HG03108 (cell line): Measurements from ENCODE around the gene NUDT3.

Experiments used
- ATAC-seq: cut with Tn5 transposase; IDR thresholded peaks from one replicate; pipeline ENCODE4 v1.9.1; 2021; ENCODE audit warnings: moderate library complexity; ENCODE audit not compliant: unreplicated experiment

Gene NUDT3

DNA sequence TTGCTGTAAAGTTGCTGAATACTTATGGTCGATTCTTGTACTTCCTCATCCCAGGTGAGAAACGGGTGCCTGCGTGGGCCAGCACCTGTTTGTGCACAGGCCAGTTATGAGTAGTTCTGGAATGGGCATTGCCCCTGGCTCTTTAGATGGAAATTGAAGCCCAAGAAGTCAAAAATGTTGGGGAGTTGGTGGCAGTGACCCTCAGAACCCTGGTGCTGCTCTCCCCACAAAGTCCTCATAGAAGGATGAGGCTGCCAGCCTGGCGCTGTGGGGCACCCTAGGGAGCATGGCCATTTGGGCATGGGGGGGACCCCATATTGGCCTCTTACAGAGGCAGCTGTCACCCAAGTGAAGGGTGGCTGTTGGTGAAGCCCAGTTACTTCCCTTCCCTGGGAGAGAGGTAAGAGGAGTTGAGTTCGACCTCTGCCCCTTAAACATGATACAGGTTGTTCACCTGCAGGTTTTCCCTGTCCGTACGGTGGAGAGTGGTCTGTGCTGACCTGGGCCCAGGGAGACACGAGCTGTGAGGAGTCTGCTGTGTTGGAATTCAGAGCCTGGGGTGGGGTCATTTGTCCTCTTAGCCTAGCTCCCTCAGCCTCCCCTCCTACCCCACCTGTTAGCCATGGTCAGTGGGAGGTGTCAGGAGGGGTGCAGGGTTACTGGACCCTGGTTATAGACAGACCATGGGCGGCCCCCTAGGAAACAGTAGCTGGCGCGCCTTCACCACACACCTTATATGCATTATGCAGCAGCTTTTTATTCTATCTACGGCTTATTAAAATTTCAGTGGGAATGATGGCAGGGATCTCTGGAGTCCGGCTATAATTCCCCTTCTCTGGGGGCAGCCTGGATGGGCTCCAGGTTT is 150.9 kb downstream of the NUDT3 start:
- no peak for ATAC-seq

DNA sequence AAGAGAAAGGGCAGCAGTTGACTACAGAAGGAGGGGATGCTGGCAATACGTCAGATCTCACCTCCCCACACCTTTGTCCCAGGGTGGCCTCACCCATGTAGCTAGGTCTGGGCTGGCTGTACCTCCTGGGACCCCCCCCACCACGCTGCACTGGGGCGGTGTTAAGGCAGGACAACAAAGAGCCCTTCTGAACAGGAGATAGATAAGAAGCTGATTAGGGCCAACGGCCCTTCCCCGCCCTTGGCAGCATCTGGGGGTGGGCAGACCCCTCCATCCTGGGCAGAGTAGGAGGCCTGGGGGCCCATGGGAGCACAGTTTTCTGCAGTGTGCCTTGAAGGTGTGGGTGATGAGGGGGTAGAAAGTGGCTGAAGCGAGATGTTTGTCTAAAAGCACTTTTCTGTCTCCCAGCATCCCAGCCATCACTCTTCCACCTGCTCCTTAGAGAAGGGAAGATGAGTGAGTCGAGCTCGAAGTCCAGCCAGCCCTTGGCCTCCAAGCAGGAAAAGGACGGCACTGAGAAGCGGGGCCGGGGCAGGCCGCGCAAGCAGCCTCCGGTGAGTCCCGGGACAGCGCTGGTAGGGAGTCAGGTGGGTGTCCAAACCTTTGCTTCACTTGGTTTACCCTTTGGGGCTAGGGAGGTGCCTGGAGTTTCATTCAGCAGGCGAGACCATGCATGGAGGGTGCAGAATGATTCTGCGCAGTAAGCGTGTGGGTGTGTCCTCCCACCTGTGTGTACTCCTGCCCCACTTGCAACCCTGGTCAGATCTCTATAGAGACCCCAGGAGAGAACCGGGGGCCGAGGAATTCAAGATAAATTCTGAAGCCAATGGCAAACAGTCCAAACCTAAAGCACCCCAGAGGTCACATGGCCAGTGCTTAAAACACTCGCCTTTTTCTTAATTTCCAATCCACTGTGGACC is 151.9 kb downstream of the NUDT3 start:
- ATAC-seq, result no peak

DNA sequence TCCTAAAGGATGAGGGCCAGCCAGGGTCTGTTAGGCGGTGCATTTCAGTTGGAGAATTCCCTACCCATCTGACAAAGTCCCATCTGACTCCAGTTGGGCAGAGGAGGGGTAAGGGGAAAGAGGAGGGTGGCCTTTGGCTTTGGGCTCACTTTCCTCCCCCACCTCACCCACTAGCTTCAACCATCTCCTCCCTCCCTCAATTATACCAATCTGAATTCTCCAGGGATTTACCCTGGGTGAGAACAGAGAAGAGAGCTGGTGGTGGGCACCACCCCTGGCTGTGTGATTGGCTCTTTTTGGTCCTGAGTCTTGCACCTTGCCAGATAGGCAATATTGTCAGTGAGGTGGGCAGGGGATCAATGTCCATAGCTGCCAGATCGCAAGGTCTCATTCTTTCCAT is 152.6 kb downstream of the NUDT3 start:
- ATAC-seq, result no peak

DNA sequence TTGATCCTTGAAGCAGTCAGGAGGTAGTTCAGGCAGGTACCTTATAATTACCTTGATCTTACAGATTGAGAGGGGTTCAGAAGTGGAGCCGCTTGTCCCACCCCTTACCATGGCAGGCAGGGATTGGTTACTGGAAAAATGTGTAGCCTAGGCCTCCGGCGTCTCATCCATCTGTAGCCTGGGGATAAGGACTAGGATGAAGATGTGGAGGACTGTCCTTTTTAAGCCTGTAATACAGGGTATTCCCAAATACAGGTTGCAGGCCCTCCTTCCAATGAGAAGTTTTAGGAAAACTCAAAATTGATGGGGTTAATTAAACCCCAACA is 153.0 kb downstream of the NUDT3 start:
- no peak for ATAC-seq

DNA sequence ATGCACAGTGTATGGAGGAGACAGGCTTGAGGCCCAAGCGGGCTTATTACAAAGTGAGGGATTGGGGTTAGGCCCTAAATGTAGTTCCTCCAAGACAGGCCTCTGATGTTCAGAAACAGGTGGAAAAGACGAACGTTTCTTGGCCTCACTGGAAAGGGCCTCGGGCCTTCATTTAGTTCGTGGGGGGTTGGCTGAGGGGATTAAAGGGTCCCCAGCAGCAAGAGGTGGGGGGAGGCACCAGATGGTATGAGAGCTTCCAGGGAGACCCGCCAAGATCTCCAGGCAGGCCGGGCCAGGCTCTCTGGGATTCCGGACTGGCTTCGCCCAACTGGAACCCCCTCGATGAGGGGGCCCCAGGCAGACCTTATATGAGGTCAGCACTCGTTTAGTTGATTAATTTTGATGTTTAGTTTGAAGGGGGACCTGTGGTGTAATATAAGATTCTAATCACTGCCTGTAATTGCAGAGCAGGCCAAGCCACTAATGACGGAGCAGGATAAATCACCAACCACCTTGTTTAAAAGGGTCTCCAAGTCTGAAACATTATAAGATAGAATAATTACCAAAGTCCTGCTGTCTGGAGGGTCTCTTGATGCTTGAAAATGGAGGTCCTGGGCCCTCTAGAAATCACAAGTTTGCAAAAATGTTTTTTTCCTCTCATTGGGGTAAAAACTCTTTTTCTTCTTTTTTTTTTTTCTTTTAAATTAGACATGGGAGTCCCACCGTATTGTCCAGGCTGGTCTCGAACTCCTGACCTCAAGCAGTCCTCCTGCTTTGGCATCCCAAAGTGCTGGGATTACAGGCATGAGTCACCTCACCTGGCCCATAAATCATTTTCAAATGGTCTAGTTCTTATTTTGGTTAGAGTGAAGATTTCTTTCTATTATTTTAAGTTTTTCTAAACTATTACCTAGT is 153.6 kb downstream of the NUDT3 start:
- ATAC-seq, result no peak

DNA sequence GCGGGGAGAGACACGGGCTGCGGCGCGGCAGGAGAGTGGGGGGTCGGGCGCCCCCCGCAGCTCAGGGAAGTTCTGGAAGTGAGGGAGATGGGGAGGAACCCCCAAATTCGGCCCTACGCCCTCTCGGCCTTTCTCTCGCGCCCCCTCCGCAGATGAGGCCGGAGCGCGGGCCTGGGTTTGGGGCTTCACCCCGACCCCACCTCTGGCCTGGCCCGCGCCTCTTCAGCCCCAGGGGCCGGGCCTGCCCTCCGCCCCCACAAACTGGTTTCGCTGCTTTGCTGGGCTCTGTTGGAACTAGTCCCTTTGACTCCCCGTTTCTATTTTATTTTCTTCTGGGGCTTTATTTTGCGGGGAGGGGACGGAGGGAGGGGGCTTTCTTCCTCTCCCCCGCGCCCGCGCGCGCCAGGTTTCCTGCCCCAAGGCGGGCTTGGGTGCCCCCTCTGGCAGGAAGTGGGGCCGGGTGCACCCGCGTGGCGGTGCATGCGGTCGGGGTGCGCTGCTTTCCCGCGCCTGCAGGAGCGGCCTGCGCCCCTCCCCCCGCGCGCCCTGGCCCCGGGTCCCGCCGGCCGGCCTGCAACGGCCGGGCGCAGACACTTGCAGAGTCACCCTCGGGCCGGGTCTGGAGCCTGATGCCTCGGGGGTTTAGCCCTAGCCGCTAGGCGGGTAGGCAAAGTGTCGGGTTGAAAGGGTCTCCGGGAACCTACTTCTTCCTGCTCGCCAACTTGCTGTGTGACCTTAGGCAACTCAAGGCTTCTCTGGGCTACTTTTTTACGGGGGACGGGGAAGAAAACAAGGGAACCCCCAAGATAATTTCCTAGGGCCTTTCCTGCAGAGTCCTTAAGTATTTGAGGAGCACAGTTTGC is 154.5 kb downstream of the NUDT3 start:
- no peak for ATAC-seq

DNA sequence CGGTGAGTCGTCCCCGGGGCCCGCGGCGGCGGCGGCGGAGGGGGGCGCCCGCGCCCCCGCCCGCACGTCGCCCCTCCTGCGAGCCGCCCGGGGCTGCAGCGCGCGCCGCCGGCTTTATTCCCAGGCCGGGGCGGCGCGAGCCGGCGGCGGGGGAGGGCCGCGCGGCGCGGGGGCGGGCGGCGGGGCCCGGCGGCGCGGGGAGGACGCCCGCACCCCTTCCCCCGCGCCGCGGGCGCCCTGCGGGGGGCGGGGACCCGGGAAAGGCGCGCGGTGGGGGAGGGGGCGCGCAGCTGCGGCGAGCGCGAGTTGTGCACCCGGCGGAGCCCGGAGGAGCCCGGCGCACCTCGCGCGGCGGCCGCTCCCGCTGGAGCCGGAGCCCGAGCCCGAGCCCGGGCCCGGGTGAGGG is 155.2 kb downstream of the NUDT3 start:
- peak; percentile 3 for ATAC-seq

DNA sequence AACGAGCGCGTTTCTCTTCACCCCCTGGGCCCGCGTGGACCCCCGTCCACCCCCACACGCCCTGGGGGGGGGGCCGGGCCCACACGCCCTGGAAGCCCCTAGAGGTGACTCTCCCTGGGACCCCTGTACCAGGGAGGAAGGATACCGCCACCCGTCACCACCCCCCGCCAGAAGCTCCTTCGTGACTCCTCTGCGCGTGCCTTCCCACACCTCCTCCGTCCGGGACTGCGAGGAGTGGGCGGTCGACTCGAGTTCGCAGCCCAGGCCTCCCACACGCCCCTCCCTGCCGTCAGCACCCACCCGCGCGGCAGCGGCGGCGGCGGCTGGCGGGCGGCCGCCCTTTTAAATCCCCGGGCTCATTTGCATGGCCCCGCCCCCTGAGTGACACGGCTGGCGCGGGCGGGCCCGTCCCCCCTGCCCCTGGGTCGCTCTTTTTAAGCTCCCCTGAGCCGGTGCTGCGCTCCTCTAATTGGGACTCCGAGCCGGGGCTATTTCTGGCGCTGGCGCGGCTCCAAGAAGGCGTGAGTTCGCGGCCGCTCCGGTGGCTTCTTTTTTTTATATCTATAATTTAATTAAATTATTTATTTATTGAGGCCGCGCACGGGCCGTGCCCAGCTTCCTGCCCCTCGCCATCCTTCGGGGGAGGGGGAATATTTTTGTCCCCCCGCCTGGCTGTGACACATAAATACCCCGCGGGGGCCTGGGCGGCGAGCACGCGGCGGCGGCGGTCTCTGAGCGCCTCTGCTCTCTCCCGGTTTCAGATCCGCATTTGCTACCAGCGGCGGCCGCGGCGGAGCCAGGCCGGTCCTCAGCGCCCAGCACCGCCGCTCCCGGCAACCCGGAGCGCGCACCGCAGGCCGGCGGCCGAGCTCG is 155.8 kb downstream of the NUDT3 start, which contains the start of gene HMGA1:
Gene HMGA1 (plus strand): TSS at position 431 of the 873 bp plus-strand sequence. CDS start 3,908 bp downstream, outside the sequence.
- peak; percentile 52 for ATAC-seq

DNA sequence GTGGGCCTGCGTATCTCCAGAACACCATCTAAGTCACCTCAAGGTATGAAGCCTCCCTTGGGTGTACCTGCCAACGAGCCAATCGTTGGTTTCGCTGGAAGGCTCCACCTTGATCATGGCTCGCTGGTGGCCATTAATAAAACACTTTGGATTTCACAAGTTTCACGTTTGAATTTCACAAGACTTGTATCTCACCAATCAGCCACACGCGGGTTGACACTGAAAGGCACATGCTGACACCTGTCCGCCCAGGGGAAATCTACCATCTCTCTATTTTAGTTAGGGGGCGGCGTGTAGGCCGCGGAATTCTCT is 156.4 kb downstream of the NUDT3 start:
- ATAC-seq, result peak; percentile 1

DNA sequence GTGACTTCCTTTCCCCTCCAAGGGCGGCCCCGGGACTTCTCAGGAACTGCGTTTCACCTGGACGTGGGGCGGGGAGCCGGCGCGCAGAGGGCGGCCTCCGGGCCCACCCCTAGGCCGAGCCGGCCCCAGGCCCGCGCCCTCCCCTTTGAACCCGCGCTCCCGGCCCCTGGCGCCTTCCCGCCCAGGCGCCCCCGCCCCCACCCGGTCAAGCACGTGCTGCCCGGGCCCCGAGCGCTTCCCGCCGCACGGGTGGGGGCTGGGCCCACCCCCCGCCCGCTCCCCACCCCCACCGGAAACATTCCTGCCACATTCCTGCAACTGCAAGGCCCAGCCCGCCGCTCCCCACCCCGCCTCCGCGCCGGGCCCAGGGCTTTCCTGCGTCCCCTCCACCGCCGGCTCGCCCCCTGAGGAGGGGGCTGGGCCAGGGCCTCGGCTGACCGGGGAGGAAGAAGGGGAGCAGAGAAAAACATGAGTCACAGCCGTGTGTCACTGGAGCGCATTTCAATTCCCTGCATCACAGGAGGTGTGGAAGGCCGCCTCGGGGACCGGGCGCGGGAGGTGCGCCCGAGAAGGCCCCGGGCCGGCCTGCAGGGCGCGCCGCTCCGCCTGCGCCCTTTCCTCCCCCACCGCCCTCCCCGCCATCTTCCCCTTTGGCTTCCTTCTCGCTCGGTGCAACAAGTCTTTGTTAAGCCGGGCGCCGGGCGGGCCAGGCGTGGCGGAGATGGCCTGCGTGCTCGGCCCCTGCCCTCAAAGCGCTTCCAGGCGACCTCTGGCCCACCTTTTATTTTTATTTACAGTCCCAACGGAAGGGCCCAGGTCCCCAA is 156.9 kb downstream of the NUDT3 start:
- ATAC-seq, result no peak

DNA sequence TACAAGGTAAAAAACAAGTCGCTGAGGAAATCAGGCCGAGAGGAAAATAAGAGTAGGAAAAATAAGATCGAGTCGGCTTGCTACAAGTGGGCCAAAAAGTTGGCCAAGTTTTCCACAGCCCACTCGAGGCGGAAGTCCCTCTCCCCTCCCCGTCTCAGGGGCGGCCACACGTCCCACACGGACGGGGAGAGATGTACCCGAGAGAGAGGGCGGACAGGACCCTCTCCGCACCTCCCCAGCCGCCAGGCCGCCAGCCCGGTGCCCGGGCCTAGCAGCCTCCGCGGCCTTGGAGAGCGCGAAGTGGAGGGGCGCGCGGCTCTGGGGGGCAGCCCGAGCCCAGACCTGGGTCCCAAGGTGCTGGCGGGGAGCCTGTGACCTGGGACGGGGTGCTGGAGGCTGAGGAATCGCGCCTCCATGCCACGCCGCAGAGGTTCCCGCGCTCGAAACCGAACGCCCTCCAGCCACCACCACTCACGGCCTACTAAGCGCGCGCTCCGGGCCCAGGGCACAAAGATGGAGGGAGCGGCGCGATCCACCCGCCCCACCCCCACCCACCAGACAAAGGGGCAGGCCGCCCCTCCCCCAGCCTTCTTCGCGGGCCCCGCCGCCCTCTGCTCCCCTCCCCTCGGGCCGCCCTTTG is 157.7 kb downstream of the NUDT3 start:
- ATAC-seq, result no peak

DNA sequence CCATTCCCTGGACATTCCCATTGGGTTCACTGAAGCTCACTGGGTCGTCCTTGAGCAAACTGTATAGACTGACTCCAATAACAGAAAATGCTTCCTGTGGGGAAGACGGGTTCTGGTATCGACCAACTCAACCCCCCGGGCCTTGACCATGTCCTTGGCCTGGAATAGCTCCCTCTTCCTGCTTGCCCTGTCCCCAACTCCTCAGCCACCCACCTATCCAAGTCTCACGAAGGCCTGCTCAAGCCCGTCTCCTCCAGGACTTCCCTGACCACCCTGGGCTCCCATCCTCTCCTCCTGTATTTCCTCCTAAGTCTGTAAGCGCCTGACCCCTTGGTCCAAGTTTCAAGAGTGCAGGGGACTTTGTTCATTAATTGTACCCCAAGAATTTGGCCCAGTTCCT is 158.6 kb downstream of the NUDT3 start:
- no peak for ATAC-seq

DNA sequence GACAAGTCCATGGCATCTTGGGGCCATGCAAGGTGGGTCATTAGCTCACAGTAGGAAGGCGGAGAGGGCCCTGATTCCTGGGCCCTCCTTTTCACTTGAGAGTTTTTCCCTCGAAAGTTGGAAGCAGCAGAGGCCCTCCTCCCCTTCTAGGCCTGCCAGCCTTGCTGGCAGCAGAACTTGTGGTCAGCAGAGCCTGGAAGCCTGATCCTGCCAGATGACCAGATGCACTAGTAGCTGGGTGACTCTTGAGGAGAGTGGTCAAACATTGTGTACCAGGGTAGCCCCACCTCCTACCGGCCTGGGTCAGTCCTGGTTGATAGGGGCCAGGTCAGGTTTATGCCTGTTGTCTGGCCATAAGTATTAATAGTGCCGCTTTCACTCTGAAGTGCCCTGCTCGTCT is 159.6 kb downstream of the NUDT3 start:
- no peak for ATAC-seq

DNA sequence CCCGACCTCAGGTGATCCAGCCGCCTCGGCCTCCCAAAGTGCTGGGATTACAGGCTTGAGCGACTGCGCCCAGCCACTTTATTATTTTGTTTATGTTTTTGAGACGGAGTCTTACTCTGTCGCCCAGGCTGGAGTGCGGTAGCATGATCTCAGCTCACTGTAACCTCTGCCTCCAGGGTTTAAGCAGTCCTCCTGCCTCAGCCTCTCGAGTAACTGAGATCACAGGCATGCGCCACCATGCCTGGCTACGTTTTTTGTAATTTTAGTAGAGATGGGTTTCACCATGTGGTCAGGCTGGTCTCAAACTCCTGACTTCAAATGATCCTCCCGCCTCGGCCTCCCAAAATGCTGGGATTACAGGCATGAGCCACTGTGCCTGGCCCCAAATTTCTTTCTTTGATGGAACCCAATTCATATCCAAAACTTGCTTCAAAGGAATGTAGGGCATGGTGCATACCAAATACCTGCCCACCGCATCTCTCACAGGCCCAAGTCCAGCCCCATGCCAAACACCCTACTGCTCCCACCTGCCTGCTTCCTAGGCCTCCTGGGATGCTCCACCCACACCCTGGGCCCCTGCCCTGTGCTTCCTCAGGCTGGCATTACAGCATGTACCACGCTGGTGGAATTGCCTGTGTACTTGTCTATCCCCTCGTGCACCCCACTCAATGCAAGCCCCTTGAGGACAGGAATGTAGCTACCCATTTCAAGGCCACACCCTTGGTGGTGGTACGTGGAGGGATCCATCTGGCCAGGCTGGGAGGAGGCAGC is 160.7 kb downstream of the NUDT3 start:
- no peak for ATAC-seq

DNA sequence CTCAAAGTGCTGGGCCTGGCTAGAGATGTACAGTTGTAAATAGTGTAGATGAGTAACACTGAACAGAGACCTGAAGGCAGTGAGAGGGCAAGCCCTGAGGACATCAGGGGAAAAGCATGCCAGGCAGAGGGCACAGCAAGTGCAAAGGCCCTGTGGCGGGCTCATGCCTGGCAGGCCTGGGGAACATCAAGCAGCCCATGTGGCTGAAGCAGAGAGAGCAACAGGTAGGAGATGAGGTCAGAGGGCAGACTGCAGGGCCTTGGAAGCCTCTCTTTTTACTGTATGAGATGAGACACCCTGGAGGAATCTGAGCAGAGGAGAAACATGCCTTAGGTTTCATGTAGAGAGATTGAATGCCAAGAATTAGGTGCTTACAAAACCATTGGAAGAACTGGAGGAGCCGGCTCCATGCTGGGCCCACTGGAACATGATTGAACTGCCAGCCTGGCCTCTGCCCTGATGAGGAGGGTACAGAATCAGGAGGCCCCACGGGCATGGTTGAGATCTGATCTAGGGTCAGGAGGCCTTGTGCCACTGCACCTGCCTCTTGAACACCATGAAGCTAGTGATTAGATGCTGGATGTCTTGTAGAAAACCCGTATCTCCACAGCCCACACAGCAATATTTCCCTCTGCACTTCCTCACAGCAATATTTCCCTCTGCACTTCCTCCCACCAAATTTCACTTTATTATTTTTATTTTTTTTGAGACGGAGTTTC is 161.7 kb downstream of the NUDT3 start:
- no peak for ATAC-seq

DNA sequence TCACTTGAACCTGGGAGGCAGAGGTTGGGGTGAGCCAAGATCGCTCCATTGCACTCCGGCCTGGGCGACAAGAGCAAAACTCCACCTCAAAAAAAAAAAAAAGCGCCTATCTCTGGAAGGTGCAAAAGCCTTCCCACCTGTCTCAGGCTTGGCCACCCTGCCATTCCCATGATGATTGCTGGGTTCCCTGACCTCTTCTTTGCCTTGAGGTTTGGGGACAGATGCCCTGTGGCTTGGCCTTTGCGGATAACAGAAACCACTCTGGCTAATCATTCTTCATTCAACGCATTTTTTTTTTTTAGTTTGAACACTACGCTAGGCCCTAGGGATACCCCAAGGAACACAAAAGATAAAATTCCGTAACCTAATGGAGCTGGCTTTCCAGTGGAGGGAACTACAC is 162.6 kb downstream of the NUDT3 start:
- no peak for ATAC-seq
